GM18517 (cell line): Measurements from ENCODE around the gene OBSCN.

Source experiments
- ATAC-seq: cut with Tn5 transposase; IDR thresholded peaks from one replicate; pipeline ENCODE4 v1.9.1; 2021; ENCODE audit warnings: mild to moderate bottlenecking, moderate library complexity; ENCODE audit not compliant: unreplicated experiment

Gene OBSCN

DNA sequence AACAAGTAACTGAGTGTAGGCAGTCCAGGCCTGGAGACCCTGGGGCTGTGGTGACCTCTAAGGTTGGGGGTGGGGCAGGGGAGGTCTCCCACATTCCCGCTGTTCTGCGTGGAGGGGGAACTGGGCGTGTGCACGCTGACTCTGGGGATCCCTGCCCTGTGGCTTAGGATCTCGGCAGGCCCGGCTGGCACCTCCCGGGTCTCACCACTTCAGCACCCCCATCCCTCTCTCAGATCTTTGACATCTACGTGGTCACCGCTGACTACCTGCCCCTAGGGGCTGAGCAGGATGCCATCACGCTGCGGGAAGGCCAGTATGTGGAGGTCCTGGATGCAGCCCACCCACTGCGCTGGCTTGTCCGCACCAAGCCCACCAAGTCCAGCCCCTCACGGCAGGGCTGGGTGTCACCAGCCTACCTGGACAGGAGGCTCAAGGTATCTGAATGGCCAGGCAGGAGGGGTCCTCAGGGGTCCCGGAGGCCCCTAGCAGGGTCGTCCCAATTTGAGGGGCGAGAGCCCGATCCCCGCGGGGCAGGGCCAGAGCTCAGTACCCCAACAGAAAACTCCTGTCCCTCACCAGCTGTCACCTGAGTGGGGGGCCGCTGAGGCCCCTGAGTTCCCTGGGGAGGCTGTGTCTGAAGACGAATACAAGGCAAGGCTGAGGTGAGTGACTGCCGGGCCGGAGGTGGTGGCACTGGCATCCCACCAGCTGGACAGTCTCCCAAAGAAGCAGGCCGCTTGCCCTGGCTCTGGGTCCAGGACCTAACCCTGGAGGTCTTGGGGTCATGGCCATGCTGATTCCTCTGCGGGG lies 130.1 kb downstream of the OBSCN start:
- no peak for ATAC-seq

DNA sequence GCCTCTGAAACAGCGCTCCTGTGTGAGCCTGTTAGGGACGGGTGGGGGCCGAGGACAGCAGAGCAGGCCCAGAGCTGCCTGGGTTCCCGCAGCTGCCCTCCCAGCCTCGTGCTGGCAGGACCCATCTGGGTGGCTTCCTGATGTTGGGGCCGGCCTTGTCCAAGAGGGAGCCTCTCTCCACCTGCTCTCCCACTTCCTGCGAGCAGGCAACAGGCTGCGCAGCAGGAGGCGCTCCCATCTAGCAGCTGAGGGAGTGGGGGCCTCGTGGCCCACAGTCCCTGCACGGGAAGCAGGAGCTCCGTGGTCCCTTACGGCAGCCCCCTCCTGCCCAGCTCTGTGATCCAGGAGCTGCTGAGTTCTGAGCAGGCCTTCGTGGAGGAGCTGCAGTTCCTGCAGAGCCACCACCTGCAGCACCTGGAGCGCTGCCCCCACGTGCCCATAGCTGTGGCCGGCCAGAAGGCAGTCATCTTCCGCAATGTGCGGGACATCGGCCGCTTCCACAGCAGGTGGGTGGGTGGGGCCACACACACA lies 130.7 kb downstream of the OBSCN start:
- no peak for ATAC-seq

DNA sequence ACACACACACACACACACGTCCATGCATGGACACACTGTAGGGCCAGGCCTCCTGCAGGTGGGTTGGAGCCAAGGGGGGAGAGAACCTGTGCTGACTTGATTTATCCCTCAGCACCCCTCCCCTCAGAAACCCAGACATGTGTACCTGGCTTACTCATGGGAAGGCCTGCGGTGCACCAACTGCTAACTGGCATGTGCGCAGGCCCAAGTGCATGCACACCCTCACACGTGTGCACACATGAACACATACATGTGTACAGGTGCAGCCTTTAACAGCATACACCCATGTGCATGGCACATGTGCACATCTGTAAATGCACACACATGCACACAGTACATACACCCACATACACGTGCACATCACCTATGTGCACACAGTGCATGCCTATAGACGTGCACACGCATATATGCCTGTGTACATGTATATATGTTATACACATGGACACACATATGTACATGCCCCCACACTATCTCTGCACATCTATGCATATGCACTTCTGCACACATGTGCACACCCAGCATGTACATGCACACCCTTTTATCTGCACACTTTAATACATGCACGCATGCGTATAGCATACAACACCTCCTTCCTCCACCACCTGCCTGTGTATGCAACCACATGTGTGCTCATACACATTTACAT lies 131.3 kb downstream of the OBSCN start:
- no peak for ATAC-seq

DNA sequence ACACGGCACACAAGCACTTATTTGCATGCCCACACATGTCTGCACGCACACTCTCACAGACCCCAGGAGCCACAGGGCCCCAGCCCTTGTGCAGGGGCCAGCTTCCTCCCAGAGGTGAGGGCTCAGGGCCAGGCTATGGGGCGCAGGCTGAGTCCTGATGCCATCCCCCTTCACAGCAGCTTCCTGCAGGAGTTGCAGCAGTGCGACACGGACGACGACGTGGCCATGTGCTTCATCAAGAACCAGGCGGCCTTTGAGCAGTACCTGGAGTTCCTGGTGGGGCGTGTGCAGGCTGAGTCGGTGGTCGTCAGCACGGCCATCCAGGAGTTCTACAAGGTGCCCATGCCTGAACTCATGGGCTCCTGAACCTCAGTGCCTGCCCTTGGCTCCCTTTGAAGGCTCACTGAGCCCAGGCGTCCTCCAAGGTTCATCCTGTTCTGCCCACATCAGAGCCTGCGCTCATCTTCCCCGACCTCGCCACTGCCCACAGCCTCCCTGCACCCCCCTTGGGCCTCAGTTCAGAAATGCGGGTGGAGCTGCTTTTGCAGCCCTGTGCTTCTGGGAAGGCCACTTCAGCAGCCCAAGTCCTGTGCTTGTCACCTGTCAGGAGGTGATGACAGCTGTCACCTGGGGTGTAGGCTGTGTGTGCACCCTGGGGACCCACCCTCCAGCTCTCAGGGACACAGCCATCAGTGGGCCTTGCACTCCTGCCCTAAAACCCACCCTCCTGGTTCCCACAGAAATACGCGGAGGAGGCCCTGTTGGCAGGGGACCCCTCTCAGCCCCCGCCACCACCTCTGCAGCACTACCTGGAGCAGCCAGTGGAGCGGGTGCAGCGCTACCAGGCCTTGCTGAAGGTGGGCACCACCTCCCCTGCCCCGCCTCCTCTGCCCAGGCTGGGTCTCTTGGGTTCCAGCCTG lies 132.2 kb downstream of the OBSCN start:
- no peak for ATAC-seq

DNA sequence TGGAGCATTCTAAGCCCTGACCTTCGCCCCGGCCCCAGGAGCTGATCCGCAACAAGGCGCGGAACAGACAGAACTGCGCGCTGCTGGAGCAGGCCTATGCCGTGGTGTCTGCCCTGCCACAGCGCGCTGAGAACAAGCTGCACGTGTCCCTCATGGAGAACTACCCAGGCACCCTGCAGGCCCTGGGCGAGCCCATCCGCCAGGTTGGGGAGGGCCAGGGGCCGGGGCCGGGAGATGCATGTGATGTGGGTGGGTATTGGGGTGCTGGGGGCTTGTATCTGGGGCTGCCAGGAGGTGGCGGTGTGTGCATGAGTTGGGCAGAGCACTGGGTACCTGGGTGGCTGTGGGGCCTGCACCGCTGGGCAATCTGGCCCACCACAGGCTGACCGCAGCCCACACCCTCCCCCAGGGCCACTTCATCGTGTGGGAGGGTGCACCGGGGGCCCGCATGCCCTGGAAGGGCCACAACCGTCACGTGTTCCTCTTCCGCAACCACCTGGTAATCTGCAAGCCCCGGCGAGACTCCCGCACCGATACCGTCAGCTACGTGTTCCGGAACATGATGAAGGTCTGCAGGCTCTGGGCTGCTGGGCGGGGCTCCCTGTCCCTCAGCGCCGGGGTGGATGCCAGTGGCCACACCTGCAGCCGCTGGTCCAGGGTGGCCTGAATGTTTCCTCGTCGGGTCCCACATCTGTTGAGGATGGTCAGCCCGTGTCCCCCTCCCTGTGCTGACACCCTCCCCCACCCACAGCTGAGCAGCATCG lies 133.0 kb downstream of the OBSCN start:
- ATAC-seq, result no peak

DNA sequence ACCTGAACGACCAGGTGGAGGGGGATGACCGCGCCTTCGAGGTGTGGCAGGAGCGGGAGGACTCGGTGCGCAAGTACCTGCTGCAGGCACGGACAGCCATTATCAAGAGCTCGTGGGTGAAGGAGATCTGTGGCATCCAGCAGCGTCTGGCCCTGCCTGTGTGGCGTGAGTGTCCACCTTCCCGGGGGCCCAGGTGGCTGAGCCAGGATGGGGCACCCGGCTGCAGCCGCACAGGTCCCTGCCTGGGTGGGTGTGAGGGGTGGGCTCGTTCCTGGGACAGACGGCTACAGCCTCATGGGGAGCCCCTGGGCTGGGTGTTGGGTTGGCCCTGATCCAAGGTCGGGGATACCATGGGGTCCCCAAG lies 133.6 kb downstream of the OBSCN start:
- ATAC-seq, result no peak

DNA sequence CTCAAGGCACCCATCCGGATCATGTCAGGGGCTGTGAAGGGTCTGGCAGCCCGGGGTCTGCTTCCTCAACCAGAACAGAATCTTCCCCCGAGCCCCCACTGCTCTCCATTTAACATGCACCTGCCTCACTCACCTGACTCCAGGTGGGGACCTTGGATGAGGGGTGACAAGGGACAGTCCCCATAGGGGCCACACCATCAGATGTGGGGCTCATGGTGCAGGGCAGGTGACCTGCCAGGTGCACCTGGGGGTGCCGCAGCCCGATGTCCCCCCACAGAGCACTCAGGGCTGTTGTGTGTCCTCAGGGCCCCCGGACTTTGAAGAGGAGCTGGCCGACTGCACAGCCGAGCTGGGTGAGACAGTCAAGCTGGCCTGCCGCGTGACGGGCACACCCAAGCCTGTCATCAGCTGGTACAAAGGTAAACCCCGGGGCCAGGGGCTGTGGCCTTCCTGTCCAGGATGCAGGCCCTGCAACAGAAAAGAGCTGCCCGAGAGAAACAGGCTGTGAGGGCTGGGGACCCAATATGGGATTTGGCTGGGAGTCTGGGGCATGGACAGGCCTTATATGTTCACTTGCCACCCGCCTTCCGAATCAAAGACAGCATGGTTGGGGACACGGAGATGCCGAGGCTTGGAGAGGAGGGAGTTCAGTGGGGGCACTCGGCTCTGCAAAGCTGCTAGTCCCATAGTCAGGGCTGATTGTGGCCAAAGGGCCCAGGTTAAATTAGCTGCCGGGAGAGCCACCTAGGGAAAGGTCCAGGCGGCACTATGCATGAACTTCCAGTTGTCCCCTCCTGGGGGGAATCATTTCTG lies 134.2 kb downstream of the OBSCN start:
- no peak for ATAC-seq

DNA sequence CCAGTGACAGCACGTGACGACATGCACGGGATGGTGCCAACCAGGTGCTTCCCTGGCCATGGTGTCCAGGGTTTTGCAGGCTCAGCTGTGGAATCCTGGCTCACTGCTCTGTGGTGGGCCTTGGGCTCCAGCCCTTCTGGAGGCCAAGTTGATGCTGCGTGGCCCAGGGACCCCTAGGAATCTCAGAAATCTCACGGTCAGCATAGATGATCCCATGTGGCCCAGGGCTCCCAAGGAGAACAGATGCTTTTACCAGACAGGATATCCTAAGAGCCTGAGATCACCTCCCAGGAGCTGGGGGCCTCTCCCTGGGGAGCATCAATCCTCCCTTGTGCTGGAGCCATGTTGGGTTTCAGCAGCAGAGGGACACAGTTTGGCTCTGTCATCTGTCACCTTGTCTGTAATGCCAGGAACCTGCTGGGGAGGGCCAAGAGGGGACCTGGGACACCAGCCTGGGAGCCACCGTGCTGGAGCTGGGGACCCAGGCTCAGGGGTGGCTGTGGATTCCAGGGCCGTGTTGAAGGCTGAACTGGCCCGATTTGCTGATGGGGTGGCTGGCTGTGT lies 134.9 kb downstream of the OBSCN start:
- ATAC-seq, result no peak

DNA sequence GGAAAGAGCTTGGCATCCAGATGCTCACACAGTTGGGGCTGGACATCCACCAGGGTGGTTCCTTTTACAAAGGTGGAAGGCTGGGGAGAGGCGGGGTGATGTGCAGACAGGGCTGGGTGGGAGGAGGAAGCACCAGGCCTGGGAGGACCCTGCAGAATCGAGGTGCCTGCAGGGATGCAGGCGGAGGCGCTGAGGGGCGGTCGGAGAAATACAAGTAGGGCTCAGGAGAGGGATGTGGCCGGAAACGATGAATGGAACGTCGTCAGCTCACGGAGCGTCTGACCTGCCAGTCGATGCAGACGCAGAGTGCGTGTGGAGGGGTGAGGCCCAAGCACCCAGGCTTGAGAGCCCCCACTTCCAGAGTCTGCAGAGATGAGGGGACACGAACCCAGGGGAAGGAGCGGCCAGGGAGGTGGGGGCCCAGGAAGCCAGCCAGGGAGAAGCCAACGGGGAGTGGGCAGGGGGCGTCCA lies 135.4 kb downstream of the OBSCN start:
- ATAC-seq, result no peak

DNA sequence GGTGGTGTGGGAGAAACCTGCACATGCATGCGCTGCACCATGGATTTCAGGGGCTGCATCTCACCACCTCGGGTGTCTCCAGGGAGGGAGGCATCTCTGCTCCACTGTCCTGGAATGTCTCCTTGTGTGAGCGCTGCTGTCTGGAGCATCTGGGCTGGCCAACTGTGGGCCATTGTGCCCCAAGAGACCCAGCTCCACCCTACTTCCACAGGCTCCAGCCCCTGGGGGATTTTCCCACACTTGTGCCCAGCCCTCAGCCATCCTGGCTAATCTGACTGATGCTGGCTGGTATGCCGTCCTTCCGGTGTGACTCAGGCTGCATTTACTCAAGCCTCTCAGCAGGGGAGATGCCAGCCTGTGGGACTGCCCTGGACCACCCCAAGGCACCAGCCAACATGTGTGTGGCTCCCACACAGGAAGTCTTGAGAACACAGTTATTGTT lies 136.8 kb downstream of the OBSCN start:
- ATAC-seq, result no peak

DNA sequence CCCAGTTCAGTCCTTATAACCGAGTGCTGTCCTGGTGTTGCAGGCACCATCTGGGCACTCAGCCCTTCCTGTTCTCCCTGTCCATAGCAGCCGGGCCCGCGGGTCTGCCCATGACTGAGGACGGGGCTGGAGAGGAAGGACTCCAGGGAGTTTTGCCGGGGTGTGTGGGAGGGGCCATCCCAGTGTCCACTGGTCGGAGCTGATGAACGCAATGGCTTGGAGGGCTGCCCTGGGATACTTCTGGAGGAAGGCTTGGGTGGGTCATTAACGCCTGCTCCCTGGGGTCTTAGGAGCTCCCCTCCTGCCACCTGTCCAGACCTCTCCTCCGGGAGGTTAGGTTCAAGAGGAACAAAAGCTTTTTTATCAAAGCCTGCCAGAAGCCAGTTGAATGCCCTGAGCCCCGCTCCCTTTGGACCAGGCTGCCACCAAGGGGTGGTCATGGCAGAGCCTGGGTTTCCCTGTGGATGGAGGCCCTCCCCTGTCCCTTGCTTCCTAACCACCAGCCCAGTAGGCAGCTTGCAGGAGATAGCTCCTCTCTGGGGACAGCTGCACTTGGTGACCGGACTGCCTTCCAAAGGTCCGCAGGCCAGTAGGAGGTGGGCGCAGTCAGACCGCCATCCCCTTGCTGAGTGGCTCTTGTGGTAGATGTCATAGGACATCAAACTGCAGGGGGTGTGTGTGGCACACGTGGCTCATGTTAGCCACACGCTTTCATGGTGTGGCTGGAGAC lies 137.5 kb downstream of the OBSCN start:
- no peak for ATAC-seq

DNA sequence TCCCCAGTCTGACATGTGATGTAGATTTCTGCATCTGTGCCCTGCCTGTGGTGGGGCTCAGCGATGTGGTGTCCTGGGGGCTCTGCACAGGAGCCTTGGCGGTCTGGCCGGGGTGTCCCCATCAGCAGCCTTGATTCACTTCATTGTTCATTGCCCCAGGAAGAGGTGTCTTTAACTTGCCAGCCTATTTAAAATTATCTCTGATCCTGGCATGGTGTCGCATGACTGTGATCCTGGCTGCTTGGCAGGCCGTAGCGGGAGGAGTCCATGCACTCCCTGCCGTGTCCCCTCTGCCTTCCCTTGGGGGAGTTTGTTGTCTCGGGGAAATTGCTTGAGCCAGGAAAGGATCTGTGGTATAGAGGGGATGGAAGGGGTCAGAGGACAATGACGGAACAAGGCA lies 138.9 kb downstream of the OBSCN start:
- no peak for ATAC-seq

DNA sequence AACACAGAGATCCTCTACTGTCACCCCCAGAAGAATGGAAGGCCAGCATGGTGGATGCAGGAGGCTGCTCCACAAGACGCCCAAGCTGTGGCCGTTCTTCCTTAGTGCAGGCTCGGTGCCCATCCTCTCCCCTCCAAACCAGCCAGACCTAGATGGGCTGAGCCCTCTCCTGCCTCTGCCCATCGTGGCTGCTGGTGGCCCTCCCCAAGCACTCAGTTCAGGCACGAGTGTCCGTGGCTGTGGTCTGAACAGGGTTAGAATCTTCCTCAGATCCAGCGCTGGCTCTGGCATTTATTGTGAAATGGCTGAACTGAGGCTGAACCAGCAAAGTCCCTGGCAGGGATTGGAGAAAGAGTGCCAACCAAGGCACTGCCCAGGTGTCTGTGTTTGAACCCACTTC lies 139.3 kb downstream of the OBSCN start:
- ATAC-seq, result no peak

DNA sequence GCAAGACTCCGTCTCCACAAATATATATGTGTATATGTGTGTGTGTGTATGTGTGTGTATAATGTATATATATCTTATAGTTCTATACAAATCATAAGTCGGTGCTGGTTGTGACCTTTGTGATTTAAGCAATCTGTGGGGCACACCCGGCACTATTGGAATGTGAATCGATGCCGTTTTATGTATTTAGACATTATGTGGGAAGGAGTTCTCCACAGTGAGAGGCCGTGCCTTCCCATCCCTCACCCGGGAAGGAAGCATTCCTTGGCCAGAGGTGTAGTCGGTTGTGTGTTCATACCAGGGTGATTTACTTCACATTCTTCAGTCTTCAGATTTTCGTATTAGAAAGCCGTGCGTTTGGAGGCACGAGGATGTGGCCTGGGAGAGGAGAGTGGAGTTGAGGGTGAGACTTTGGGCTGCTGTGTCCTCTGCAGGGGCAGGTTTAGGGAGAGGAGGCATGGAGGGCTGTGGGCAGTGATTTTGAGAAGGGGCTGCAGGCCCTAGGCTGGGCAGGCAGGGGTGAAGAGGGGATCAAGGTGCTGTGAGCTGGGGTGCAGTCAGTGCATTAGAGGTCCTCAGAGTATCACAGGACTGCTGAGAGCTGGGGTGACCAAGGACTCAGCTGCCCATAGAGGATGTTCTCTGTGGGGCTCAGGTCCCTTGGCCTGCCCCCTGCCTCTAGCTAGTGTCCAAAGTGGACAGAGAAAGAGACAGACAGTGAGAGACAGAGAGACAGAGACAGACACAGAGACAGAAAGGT lies 141.0 kb downstream of the OBSCN start:
- no peak for ATAC-seq

DNA sequence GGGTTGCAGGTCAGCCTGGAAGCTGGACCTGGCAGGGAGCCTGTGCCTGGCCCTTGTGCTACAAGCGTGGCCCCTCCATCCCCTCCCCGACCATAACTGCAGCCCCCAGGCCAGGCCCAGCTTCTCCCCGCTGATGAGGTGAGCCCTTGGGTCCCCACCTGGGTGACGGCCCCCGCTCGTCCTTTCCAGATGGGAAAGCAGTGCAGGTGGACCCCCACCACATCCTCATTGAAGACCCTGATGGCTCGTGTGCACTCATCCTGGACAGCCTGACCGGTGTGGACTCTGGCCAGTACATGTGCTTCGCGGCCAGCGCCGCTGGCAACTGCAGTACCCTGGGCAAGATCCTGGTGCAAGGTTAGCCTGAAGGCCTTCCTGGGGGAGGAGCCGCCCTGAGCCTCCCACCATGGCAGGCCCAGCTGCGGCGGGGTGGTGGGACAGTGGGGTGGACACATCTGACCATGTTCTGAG lies 141.9 kb downstream of the OBSCN start:
- ATAC-seq, result no peak

DNA sequence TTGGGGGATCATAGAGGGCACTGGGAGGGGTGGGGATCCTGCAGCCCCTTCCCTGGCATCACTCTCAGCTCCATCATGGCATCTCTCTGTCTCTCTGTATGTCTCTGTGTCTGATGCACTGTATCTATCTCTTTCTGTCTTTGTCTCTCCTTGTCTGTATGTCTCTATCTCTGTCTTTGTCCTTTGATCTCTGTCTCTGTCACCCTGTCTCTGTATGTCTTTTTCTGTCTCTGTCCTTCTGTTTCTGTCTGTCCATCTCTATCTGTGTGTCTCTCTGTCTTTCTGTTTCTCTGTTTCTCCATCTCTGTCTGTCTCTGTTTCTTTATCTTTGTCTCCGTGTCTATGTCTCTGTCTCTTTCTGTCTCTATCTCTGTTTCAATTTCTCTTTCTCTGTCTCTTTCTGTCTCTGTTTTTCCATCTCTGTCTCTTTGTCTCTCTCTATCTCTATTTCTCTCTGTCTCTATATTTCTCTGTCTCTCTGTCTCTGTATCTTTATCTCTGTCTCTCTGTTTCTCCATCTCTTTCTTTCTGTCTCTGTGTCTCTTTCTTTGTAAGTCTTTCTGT lies 142.4 kb downstream of the OBSCN start:
- ATAC-seq, result no peak
